Prostate gland (tissue), 2 donors: ENCODE results near the gene ITGA8. TPM values are rescaled to one million over a fixed set of nuclear protein-coding genes. Genes with fewer than 3 reads are reported as not detected.
A peak's percentile ranks its signal among the peaks of the same experiment; 100 is the strongest.

Experiments used
- DNase-seq: peaks from one replicate; pipeline ENCODE4 v3.0.0-alpha.2; 2019; ENCODE audit warnings: low spot score
- H3K27ac ChIP-seq, 2 donors: fragments of 200-600 bp; sonication (generic); 2 replicates each; pipeline ENCODE4 v1.5.1; 2017 to 2019
- H3K27me3 ChIP-seq: fragments of 200-600 bp; sonication (generic); replicated peaks from 2 replicates; pipeline ENCODE4 v1.5.1; 2019; ENCODE audit not compliant: insufficient read depth
- H3K36me3 ChIP-seq, 2 donors: fragments of 200-600 bp; sonication (generic); 1 replicate in 1 of 2; 2 replicates in 1 of 2; pipeline versions ENCODE4 v1.5.1 to v1.8.1; 2017 to 2019
- H3K4me1 ChIP-seq: fragments of 200-600 bp; sonication (generic); replicated peaks from 2 replicates; pipeline ENCODE4 v1.5.1; 2019
- H3K4me3 ChIP-seq, 2 donors: fragments of 200-600 bp; sonication (generic); 2 replicates each; pipeline ENCODE4 v1.5.1; 2017 to 2019
- H3K9me3 ChIP-seq: fragments of 200-600 bp; sonication (generic); 2 replicates; pipeline ENCODE4 v1.5.1; 2017
- POLR2A ChIP-seq: fragments of 450-650 bp; IDR thresholded peaks from one replicate; pipeline ENCODE4 v1.6.1; 2016; ENCODE audit warnings: antibody characterized with exemption, mild to moderate bottlenecking
- POLR2AphosphoS5 ChIP-seq: sonication (generic); formaldehyde crosslinking; IDR thresholded peaks from one replicate; pipeline ENCODE4 v1.6.1; 2017; ENCODE audit warnings: antibody characterized with exemption
- WGBS: methylation state at CpG from one replicate; pipeline ENCODE4 v1.1.5; 2018; 5-methylcytosine and 5-hydroxymethylcytosine counted together
- intact Hi-C: fragments of 100-400 bp; cut with DNase I; formaldehyde crosslinking; loops from one replicate; pipeline ENCODE4 v1.14.2; 2022
- total RNA-seq, 2 donors: library from RNA; depleted of rRNA; stranded (reverse); fragments of >200 nt; gene quantifications; one replicate each; pipeline ENCODE4 v1.1.0, GENCODE V29; 2016
- TF ChIP-seq, protein P1 (sequence below), 4 experiments: fragments of 200-600 bp in 2 of 4; fragments of 450-650 bp in 2 of 4; sonication (generic) in 2 of 4; IDR thresholded peaks; 1 replicate in 3 of 4; 2 replicates in 1 of 4; pipeline ENCODE4 v1.5.1; 2016 to 2019; ENCODE audit warnings: antibody characterized with exemption in 4 of 4, mild to moderate bottlenecking in 2 of 4, moderate library complexity in 2 of 4

Gene ITGA8
- total RNA-seq, 2 donors from 2014 or later: 10.3 to 11.2 TPM

DNA sequence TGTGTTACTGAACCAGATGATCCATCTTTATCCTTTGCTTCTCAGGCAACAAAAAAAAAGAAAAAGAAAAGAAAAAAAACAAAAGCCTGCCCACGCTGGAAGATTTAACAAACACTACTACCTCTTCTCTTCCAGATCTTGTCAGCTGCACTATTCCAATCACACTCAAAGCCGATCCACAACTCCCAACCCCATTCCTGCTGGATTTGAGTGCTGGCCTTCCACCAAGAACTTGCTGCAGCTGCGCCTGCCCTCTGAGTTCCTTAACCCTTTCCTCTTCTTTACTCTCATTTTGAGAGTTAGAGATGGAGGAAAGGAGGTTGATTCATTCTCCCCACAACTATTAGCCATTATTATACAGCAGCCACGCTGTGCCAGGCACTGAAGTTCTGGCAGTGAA lies 16.0 kb upstream of the ITGA8 start:
- whole genome bisulfite sequencing: 18% methylated on average over 4 of the region's 4 CpGs
- H3K9me3 ChIP-seq: no peaks in the 10 kb centered on the region
- no peaks in the 10 kb centered on the region for H3K27me3 ChIP-seq
- H3K27ac ChIP-seq: no peak overlapping the region
- no peak for TF ChIP-seq POLR2AphosphoS5
- intact Hi-C loops: loop anchor here (5.0 kb wide), 1 partner anchor 87 kb away; no protein-coding TSS in a partner anchor
- DNase-seq: no peak
- H3K4me3 ChIP-seq: no peak overlapping the region
- H3K36me3 ChIP-seq: no peaks in the 10 kb centered on the region
- H3K4me1 ChIP-seq: no peaks in the 10 kb centered on the region

- WGBS: 96% methylated on average over 2 of the region's 2 CpGs
- H3K27me3 ChIP-seq: no peaks in the 10 kb centered on the region
- intact Hi-C loops: no loop called here
- DNase-seq: no peak
- TF ChIP-seq, protein P1, sequence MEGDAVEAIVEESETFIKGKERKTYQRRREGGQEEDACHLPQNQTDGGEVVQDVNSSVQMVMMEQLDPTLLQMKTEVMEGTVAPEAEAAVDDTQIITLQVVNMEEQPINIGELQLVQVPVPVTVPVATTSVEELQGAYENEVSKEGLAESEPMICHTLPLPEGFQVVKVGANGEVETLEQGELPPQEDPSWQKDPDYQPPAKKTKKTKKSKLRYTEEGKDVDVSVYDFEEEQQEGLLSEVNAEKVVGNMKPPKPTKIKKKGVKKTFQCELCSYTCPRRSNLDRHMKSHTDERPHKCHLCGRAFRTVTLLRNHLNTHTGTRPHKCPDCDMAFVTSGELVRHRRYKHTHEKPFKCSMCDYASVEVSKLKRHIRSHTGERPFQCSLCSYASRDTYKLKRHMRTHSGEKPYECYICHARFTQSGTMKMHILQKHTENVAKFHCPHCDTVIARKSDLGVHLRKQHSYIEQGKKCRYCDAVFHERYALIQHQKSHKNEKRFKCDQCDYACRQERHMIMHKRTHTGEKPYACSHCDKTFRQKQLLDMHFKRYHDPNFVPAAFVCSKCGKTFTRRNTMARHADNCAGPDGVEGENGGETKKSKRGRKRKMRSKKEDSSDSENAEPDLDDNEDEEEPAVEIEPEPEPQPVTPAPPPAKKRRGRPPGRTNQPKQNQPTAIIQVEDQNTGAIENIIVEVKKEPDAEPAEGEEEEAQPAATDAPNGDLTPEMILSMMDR (IDR thresholded peaks at IDR 0.05): no peak
- no peaks in the 10 kb centered on the region for H3K9me3 ChIP-seq
- no peak overlapping the region for H3K27ac ChIP-seq
- H3K36me3 ChIP-seq: no peaks in the 10 kb centered on the region
- no peaks in the 10 kb centered on the region for H3K4me1 ChIP-seq
- no peak overlapping the region for H3K4me3 ChIP-seq
Observed at GRCh38 chr10:15730341-15730740, 10.6 kb upstream of the ITGA8 start.

- TF ChIP-seq, protein P1 (IDR thresholded peaks at IDR 0.05): no peak
- TF ChIP-seq POLR2AphosphoS5 (no peak), POLR2A (no peak)
- H3K36me3 ChIP-seq: no peaks in the 10 kb centered on the region
- no peak for DNase-seq
- H3K9me3 ChIP-seq: no peaks in the 10 kb centered on the region
- no peak overlapping the region for H3K4me3 ChIP-seq
- H3K27ac ChIP-seq: no peak overlapping the region
- intact Hi-C loops: no loop called here
- WGBS: 92% methylated on average over 7 of the region's 7 CpGs
- no peaks in the 10 kb centered on the region for H3K4me1 ChIP-seq
- no peaks in the 10 kb centered on the region for H3K27me3 ChIP-seq
Observed at GRCh38 chr10:15729890-15730289, 10.2 kb upstream of the ITGA8 start.

GRCh38 chr10:15726042-15726441 lies 6.3 kb upstream of the ITGA8 start:
- Histone ChIP-seq H3K27ac (no peak overlapping the region), H3K4me3 (no peak overlapping the region), H3K4me1 (no peaks in the 10 kb centered on the region), H3K9me3 (no peaks in the 10 kb centered on the region), H3K36me3 (no peaks in the 10 kb centered on the region), H3K27me3 (no peaks in the 10 kb centered on the region)
- TF ChIP-seq, protein P1 (IDR thresholded peaks at IDR 0.05): peak in 1 of 4 experiments; percentile 4
- TF ChIP-seq POLR2AphosphoS5: no peak
- 81% methylated on average over 1 of the region's 1 CpG for WGBS
- no peak for DNase-seq
- intact Hi-C loops: no loop called here

- DNase-seq: peak; percentile 29
- Histone ChIP-seq H3K27ac (no peak overlapping the region), H3K9me3 (no peaks in the 10 kb centered on the region), H3K4me1 (no peaks in the 10 kb centered on the region), H3K27me3 (no peaks in the 10 kb centered on the region), H3K4me3 (no peak overlapping the region), H3K36me3 (no peaks in the 10 kb centered on the region)
- intact Hi-C loops: no loop called here
- TF ChIP-seq POLR2AphosphoS5: no peak
- TF ChIP-seq POLR2A: no peak
- TF ChIP-seq, protein P1 (IDR thresholded peaks at IDR 0.05): peak in 3 of 4 experiments; percentile 39 to 55 (median 44)
- 0% methylated on average over 2 of the region's 2 CpGs for WGBS
Observed at GRCh38 chr10:15725603-15726002, 5.9 kb upstream of the ITGA8 start.
